K562 treated with DMSO at 1 percent for 24 hours (cell line): ENCODE results near the gene GDF2. TPM values are rescaled to one million over a fixed set of nuclear protein-coding genes. Genes with fewer than 3 reads are reported as not detected.

Experiments used
- total RNA-seq: library from RNA; unstranded; fragments of 300-600 nt; gene quantifications from 2 replicates; pipeline ENCODE4 v1.2.3, GENCODE V29; 2022; ENCODE audit warnings: low read depth; ENCODE audit not compliant: insufficient read depth

The GDF2 gene
- 2.0 and 2.8 TPM in 2 replicates for total RNA-seq

GRCh38 chr10:47322300-47323061 lies at the start of gene GDF2:
Gene GDF2 (plus strand): TSS chr10:47322454. CDS start chr10:47322669, 215 bp downstream.

GRCh38 chr10:47299611-47300428 lies 22.4 kb upstream of the GDF2 start, which contains the start of gene GDF10:
Gene GDF10 (plus strand): TSS chr10:47300197. CDS start chr10:47300652, 455 bp downstream.

GRCh38 chr10:47348138-47348651 lies 25.9 kb downstream of the GDF2 start, which contains the start of gene RBP3:
Gene RBP3 (plus strand): TSS chr10:47348363. CDS start chr10:47348485, 122 bp downstream.

Other genes starting within 250 kb of the GDF2 start
- not detected in 2 replicates for gene GDF10, start 22.3 kb upstream of the GDF2 start, total RNA-seq
- gene RBP3, start 25.9 kb downstream of the GDF2 start, total RNA-seq, result not detected in 2 replicates
- not detected in 2 replicates for gene ZNF488, start 61.8 kb downstream of the GDF2 start, total RNA-seq
- not detected in 2 replicates for gene ANXA8, start 161.7 kb downstream of the GDF2 start, total RNA-seq
- not detected in 2 replicates for gene FAM25G, start 169.2 kb downstream of the GDF2 start, total RNA-seq
- 3.8 and 4.4 TPM in 2 replicates for gene AGAP9, start 201.2 kb downstream of the GDF2 start, total RNA-seq